PFSK-1 (cell line): ENCODE measurements around the gene DBNL.

Experiments used
- FOXP2 ChIP-seq: optimal IDR thresholded peaks from 2 replicates; pipeline ENCODE3; 2011; ENCODE audit warnings: borderline replicate concordance, control low read depth, inconsistent platforms; ENCODE audit not compliant: insufficient read depth; ENCODE audit errors: extremely low read length, extremely low read depth
- POLR2AphosphoS5 ChIP-seq: IDR thresholded peaks from 2 replicates; pipeline ENCODE4 v1.6.1; 2012; ENCODE audit warnings: low read depth, mild to moderate bottlenecking, control low read depth, low read length, moderate library complexity
- REST ChIP-seq, 2 experiments: IDR thresholded peaks; 2 replicates each; pipeline versions ENCODE4 v1.6.1 to v1.8.0; 2011 to 2012; ENCODE audit warnings: low read depth in 2 of 2, low read length in 2 of 2, control low read depth in 1 of 2, inconsistent platforms in 1 of 2, mild to moderate bottlenecking in 1 of 2, moderate library complexity in 1 of 2; ENCODE audit not compliant: insufficient read depth in 1 of 2

- TF ChIP-seq POLR2AphosphoS5 (no peak), FOXP2 (no peak), REST (IDR thresholded peaks at IDR 0.05; ENCODE audit: insufficient read depth in 1 of 2, low read depth in 2 of 2, low read length in 2 of 2) (no peak)
These were observed 64.6 kb downstream of the DBNL start for GRCh38 chr7:44108768-44109750.
